MCF 10A (cell line): Measurements from ENCODE around the gene ARL3. TPM values are rescaled to one million over a fixed set of nuclear protein-coding genes. Genes with fewer than 3 reads are reported as not detected.

Source experiments
- BruUV-seq: library from RNA; stranded (reverse); fragments of 400-500 nt; replicated peaks from 2 replicates; lab custom pipeline; 2021; lab: Mats Ljungman, UMichigan
- CTCF ChIA-PET: fragments of 300-600 bp; sonication (Branson Sonifier 250); formaldehyde crosslinking; extraction: SDS; loops from one replicate; lab custom pipeline; 2021; ENCODE audit warnings: antibody characterized with exemption, inconsistent platforms; lab: Yijun Ruan, JAX
- POLR2A ChIA-PET: fragments of 300-600, 350-650 bp; sonication (Branson Sonifier 250); formaldehyde crosslinking; extraction: SDS; loops from one replicate; lab custom pipeline; 2020; ENCODE audit warnings: antibody characterized with exemption, inconsistent platforms; lab: Yijun Ruan, JAX
- DNase-seq: peaks from one replicate; pipeline ENCODE4 v3.0.0-alpha.2; 2018; ENCODE audit not compliant: unreplicated experiment
- H3K27ac Mint-ChIP-seq: one replicate; pipeline ENCODE4 v1.8.0; 2022; ENCODE audit warnings: mild to moderate bottlenecking, low read depth, mixed read lengths; ENCODE audit not compliant: unreplicated experiment
- H3K27me3 Mint-ChIP-seq: one replicate; pipeline ENCODE4 v1.8.0; 2022; ENCODE audit warnings: mixed read lengths; ENCODE audit not compliant: insufficient read depth, unreplicated experiment
- H3K36me3 Mint-ChIP-seq: one replicate; pipeline ENCODE4 v1.8.0; 2022; ENCODE audit warnings: mild to moderate bottlenecking, moderate library complexity, mixed read lengths; ENCODE audit not compliant: insufficient read depth, unreplicated experiment
- H3K4me1 Mint-ChIP-seq: one replicate; pipeline ENCODE4 v1.8.0; 2022; ENCODE audit warnings: mixed read lengths; ENCODE audit not compliant: insufficient read depth, unreplicated experiment
- H3K4me3 Mint-ChIP-seq: one replicate; pipeline ENCODE4 v1.8.0; 2022; ENCODE audit warnings: mild to moderate bottlenecking, moderate library complexity, mixed read lengths; ENCODE audit not compliant: unreplicated experiment
- H3K9me3 Mint-ChIP-seq: one replicate; pipeline ENCODE4 v1.8.0; 2022; ENCODE audit warnings: mixed read lengths; ENCODE audit not compliant: unreplicated experiment
- CTCF ChIP-seq: fragments of 200-600 bp; IDR thresholded peaks from one replicate; pipeline ENCODE4 v1.8.0; 2022; ENCODE audit warnings: antibody characterized with exemption, mild to moderate bottlenecking; ENCODE audit not compliant: unreplicated experiment
- intact Hi-C: fragments of 100-400 bp; cut with micrococcal nuclease; formaldehyde crosslinking; loops from 2 replicates; pipeline ENCODE4 v1.14.1; 2022
- total RNA-seq: library from RNA; stranded (reverse); gene quantifications from 2 replicates; pipeline ENCODE4 v1.2.3, GENCODE V29; 2022

ARL3 gene
- total RNA-seq, 1 experiment from 2014 or later = 6.8 TPM

DNA sequence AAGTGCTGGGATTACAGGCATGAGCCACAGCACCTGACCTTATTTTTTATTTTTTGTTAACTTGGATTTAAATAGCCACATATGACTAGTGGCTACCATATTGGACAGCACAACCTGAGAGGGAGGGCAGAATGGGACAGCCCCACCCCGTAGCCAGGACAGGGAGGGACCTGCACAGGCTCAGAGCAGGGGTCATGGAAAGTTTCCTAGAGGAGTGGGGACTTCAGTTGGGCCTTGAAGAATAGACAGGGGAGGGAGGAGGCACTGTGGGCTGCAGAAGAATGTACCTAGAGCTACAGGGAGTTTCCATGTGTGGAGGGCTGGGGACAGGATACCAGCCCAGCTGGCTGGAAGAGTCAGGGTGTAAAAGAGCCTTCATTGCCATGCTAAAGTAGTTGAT lies 61.1 kb downstream of the ARL3 start:
- intact Hi-C loops = no loop called here
- no peak for TF ChIP-seq CTCF
- no peak for DNase-seq
- H3K27me3 Mint-ChIP-seq = no peaks in the 10 kb centered on the region
- no TSS peak for BruUV-seq
- ChIA-PET POLR2A (interaction anchor here (1.5 kb wide), 1 partner anchor 11 kb away, joined by 7 read pairs; no protein-coding TSS in a partner anchor), CTCF (no interaction called here)
- H3K4me3 Mint-ChIP-seq = no peak overlapping the region
- H3K27ac Mint-ChIP-seq = peak overlapping the region; percentile 50
- H3K9me3 Mint-ChIP-seq = no peaks in the 10 kb centered on the region
- peaks cover 17% of the 10 kb centered on the region for H3K4me1 Mint-ChIP-seq
- peaks cover 51% of the 10 kb centered on the region for H3K36me3 Mint-ChIP-seq

GRCh38 chr10:102652170-102652916 lies 61.9 kb downstream of the ARL3 start:
- H3K36me3 Mint-ChIP-seq = peaks cover 44% of the 10 kb centered on the region

GRCh38 chr10:102651455-102652169 lies 62.6 kb downstream of the ARL3 start:
- intact Hi-C loops = no loop called here
- H3K27me3 Mint-ChIP-seq = no peaks in the 10 kb centered on the region
- peaks cover 43% of the 10 kb centered on the region for H3K36me3 Mint-ChIP-seq
- no peak overlapping the region for H3K4me3 Mint-ChIP-seq
- BruUV-seq = no TSS peak
- H3K4me1 Mint-ChIP-seq = peaks cover 21% of the 10 kb centered on the region
- DNase-seq = no peak
- no peak overlapping the region for H3K27ac Mint-ChIP-seq
- H3K9me3 Mint-ChIP-seq = no peaks in the 10 kb centered on the region
- ChIA-PET CTCF (no interaction called here), POLR2A (interaction anchor here (0.6 to 1.1 kb wide), 3 partner anchors 22 to 1018 kb away, joined by 3 read pairs; no protein-coding TSS in a partner anchor)
- TF ChIP-seq CTCF = no peak

More at GRCh38 chr10:102652170-102652916, 61.9 kb downstream of the ARL3 start:
- no peak for TF ChIP-seq CTCF
- BruUV-seq = no TSS peak
- Mint-ChIP-seq H3K27me3 (no peaks in the 10 kb centered on the region), H3K4me3 (no peak overlapping the region), H3K27ac (no peak overlapping the region), H3K4me1 (peaks cover 17% of the 10 kb centered on the region), H3K9me3 (no peaks in the 10 kb centered on the region)
- no peak for DNase-seq
- ChIA-PET CTCF (no interaction called here), POLR2A (interaction anchor here (0.7 kb wide), 1 partner anchor 1019 kb away, joined by 3 read pairs; no protein-coding TSS in a partner anchor)
- intact Hi-C loops = no loop called here
